ENCODE measurements around the gene PTEN.

GRCh38 chr10:87880336-87880735 is 16.9 kb downstream of the PTEN start:
- TF ChIP-seq POLR2AphosphoS5 (IDR thresholded peaks at IDR 0.05) = no peak
- TF ChIP-seq EP300 (IDR thresholded peaks at IDR 0.05; ENCODE audit: low read depth) = no peak
- no peak for TF ChIP-seq CTCF (IDR thresholded peaks at IDR 0.05)
